ENCODE results near the gene LEP. TPM values are rescaled to one million over a fixed set of nuclear protein-coding genes. Genes with fewer than 3 reads are reported as not detected.

LEP gene
- total RNA-seq, 1 experiment from 2014 or later: not detected

DNA sequence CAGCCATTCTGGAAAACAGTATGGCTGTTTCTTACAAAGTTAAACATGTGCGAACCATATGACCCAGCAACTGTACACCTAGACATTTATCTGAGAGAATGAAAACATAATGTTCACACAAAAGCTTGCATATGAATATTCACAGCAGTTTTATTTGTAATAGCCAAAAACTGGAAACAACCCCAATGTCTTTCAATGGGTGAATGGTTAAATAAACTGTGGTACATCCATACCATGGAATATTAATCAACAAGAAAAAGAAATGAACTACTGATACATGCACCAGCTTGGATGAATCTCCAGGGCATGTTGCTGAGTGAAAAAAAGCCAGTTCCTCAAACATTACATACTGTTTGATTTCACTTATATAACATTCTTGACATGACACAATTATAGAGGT lies 37.3 kb downstream of the LEP start (continued):
- TF ChIP-seq, protein P1, sequence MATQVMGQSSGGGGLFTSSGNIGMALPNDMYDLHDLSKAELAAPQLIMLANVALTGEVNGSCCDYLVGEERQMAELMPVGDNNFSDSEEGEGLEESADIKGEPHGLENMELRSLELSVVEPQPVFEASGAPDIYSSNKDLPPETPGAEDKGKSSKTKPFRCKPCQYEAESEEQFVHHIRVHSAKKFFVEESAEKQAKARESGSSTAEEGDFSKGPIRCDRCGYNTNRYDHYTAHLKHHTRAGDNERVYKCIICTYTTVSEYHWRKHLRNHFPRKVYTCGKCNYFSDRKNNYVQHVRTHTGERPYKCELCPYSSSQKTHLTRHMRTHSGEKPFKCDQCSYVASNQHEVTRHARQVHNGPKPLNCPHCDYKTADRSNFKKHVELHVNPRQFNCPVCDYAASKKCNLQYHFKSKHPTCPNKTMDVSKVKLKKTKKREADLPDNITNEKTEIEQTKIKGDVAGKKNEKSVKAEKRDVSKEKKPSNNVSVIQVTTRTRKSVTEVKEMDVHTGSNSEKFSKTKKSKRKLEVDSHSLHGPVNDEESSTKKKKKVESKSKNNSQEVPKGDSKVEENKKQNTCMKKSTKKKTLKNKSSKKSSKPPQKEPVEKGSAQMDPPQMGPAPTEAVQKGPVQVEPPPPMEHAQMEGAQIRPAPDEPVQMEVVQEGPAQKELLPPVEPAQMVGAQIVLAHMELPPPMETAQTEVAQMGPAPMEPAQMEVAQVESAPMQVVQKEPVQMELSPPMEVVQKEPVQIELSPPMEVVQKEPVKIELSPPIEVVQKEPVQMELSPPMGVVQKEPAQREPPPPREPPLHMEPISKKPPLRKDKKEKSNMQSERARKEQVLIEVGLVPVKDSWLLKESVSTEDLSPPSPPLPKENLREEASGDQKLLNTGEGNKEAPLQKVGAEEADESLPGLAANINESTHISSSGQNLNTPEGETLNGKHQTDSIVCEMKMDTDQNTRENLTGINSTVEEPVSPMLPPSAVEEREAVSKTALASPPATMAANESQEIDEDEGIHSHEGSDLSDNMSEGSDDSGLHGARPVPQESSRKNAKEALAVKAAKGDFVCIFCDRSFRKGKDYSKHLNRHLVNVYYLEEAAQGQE (IDR thresholded peaks at IDR 0.05; ENCODE audit: low read depth): no peak

DNA sequence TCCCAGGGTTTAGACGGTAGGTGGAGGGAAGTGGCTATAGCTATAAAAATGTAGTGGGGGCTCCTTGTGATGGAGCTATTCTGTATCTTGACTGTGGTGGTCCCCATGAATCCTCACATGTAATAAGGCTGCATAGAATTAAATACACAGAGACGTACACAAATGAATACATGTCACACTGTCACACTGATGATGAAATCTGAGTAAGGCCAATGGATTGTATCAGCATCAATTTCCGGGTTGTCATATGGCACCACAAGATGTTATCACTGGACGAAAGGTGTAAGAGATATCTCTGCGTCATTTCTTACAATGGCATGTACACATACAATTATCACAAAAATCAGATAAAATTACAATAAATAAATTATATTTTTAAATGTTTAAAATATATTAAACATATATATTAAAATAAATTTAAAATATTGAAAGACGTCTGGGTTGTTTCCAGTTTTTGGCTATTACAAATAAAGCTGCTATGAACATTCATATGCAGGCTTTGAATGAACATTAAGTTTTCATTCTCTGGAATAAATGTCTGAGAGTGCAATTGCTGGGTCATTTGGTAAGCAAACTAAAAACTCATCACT lies 38.1 kb downstream of the LEP start:
- RAD21 ChIA-PET (ENCODE audit: low non-redundant PET in 1 of 2, low total read pairs in 2 of 2, uncharacterized antibody in 2 of 2, unreplicated experiment in 2 of 2): no interaction called here
- no peak for DNase-seq (ENCODE audit: low read depth, low spot score)
- Histone ChIP-seq H3K4me1 (ENCODE audit: control insufficient read depth in 1 of 2, insufficient read depth in 2 of 2, low read length in 2 of 2) (no peaks in the 10 kb centered on the region), H3K4me3 (replicated peaks in 1 of 2; ENCODE audit: low read depth in 1 of 2, low read length in 2 of 2) (no peak overlapping the region), H3K4me2 (ENCODE audit: low read length) (no peak overlapping the region), H3K27ac (ENCODE audit: low read depth, low read length) (no peak overlapping the region), H3K27me3 (ENCODE audit: insufficient read depth, low read length) (no peaks in the 10 kb centered on the region), H3K9me2 (ENCODE audit: insufficient read depth) (no peaks in the 10 kb centered on the region), H4K20me1 (ENCODE audit: insufficient read depth) (no peaks in the 10 kb centered on the region), H3K79me2 (ENCODE audit: insufficient read depth, low read length) (no peaks in the 10 kb centered on the region), H3K9me3 (ENCODE audit: control insufficient read depth in 1 of 2, insufficient read depth in 1 of 2, low read depth in 1 of 2, low read length in 2 of 2) (peaks cover 0 to 4% of the 10 kb centered on the region in 2 experiments; a peak in 2 of 4 replicates), H3K9ac (ENCODE audit: low read length) (no peak overlapping the region), H3K36me3 (ENCODE audit: control insufficient read depth in 1 of 2, insufficient read depth in 2 of 2, low read length in 2 of 2) (no peaks in the 10 kb centered on the region), H2AFZ (ENCODE audit: low read depth, low read length, poor library complexity, severe bottlenecking) (no peak overlapping the region)
- POLR2A ChIA-PET: no interaction called here
- ATAC-seq: no peak
- intact Hi-C loops (cut with micrococcal nuclease): no loop called here
- BruUV-seq (replicated peaks): no TSS peak
- TF ChIP-seq POLR2A (IDR thresholded peaks at IDR 0.05; ENCODE audit: borderline replicate concordance, extremely low read depth, insufficient read depth, insufficient read length) (no peak), RAD21 (IDR thresholded peaks at IDR 0.05; ENCODE audit: low read depth) (no peak), ZFX (IDR thresholded peaks at IDR 0.05) (no peak)
- TF ChIP-seq, protein P2, sequence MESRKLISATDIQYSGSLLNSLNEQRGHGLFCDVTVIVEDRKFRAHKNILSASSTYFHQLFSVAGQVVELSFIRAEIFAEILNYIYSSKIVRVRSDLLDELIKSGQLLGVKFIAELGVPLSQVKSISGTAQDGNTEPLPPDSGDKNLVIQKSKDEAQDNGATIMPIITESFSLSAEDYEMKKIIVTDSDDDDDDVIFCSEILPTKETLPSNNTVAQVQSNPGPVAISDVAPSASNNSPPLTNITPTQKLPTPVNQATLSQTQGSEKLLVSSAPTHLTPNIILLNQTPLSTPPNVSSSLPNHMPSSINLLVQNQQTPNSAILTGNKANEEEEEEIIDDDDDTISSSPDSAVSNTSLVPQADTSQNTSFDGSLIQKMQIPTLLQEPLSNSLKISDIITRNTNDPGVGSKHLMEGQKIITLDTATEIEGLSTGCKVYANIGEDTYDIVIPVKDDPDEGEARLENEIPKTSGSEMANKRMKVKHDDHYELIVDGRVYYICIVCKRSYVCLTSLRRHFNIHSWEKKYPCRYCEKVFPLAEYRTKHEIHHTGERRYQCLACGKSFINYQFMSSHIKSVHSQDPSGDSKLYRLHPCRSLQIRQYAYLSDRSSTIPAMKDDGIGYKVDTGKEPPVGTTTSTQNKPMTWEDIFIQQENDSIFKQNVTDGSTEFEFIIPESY (IDR thresholded peaks at IDR 0.05; ENCODE audit: extremely low read depth, insufficient replicate concordance, low read length): no peak
- CTCF ChIA-PET: no interaction called here
